Cerebellar cortex (tissue), 1 donor: Measurements from ENCODE around the gene ZBTB37.
"Not testable (repeated sequence)": the region's sequence is repeated elsewhere in the genome, so short reads cannot be mapped to it uniquely, and the experiment has no call there.

Source experiments
- DNase-seq: peaks from one replicate; pipeline ENCODE4 v3.0.0-alpha.2; 2015; ENCODE audit warnings: low spot score

The ZBTB37 gene

GRCh38 chr1:173865468-173866164, 2.6 kb upstream of the ZBTB37 start:
- no peak for DNase-seq

GRCh38 chr1:173866413-173867115, 1.6 kb upstream of the ZBTB37 start:
- peak; percentile 32 for DNase-seq

- DNase-seq: no peak
Measured at GRCh38 chr1:173867141-173867752, 933 bp upstream of the ZBTB37 start.

GRCh38 chr1:173867753-173868265, 371 bp upstream of the ZBTB37 start, which contains the start of gene GAS5:
GAS5 (minus strand) TSS chr1:173867989.
- DNase-seq: peak; percentile 100

GRCh38 chr1:173869021-173869359, 810 bp downstream of the ZBTB37 start:
- DNase-seq: no peak

- no peak for DNase-seq
Measured at GRCh38 chr1:173870252-173871075, 2.3 kb downstream of the ZBTB37 start.

GRCh38 chr1:173871091-173871490, 2.9 kb downstream of the ZBTB37 start:
- DNase-seq: no peak

GRCh38 chr1:173871500-173871899, 3.3 kb downstream of the ZBTB37 start:
- DNase-seq: no peak

- no peak for DNase-seq
Measured at GRCh38 chr1:173876732-173877131, 8.6 kb downstream of the ZBTB37 start.

GRCh38 chr1:173878251-173878650, 10.1 kb downstream of the ZBTB37 start:
- no peak for DNase-seq

GRCh38 chr1:173881117-173881516, 12.9 kb downstream of the ZBTB37 start:
- not testable (repeated sequence) for DNase-seq

- no peak for DNase-seq
Measured at GRCh38 chr1:173884701-173885100, 16.5 kb downstream of the ZBTB37 start.

- DNase-seq: no peak
Measured at GRCh38 chr1:173886746-173887611, 18.8 kb downstream of the ZBTB37 start.

GRCh38 chr1:173887627-173888026, 19.4 kb downstream of the ZBTB37 start:
- DNase-seq: no peak

GRCh38 chr1:173888749-173889148, 20.6 kb downstream of the ZBTB37 start:
- no peak for DNase-seq

GRCh38 chr1:173889885-173890284, 21.7 kb downstream of the ZBTB37 start:
- no peak for DNase-seq

GRCh38 chr1:173893611-173894010, 25.4 kb downstream of the ZBTB37 start:
- DNase-seq: no peak

GRCh38 chr1:173894189-173894588, 26.0 kb downstream of the ZBTB37 start:
- no peak for DNase-seq

- DNase-seq: no peak
Measured at GRCh38 chr1:173900427-173900826, 32.2 kb downstream of the ZBTB37 start.

- no peak for DNase-seq
Measured at GRCh38 chr1:173900992-173901391, 32.8 kb downstream of the ZBTB37 start.
